Ammon's horn (tissue), 1 donor: ENCODE results near the gene UBQLN1.
"Not testable (repeated sequence)": the region's sequence is repeated elsewhere in the genome, so short reads cannot be mapped to it uniquely, and the experiment has no call there.

Experiments
- DNase-seq: peaks from one replicate; pipeline ENCODE4 v3.0.0-alpha.2; 2016; ENCODE audit warnings: low spot score

UBQLN1 gene

GRCh38 chr9:83707768-83708514, at the start of gene UBQLN1:
Gene UBQLN1 (minus strand): TSS chr9:83707958. CDS start chr9:83707679, 279 bp downstream.
- peak; percentile 92 for DNase-seq

GRCh38 chr9:83754383-83754977, 46.7 kb upstream of the UBQLN1 start:
- DNase-seq = no peak

GRCh38 chr9:83749706-83750105, 41.9 kb upstream of the UBQLN1 start:
- DNase-seq = no peak

- DNase-seq = no peak
Measured at GRCh38 chr9:83744206-83744605, 36.4 kb upstream of the UBQLN1 start.

GRCh38 chr9:83733739-83734138, 26.0 kb upstream of the UBQLN1 start:
- DNase-seq = no peak

- DNase-seq = not testable (repeated sequence)
Measured at GRCh38 chr9:83728591-83729368, 21.0 kb upstream of the UBQLN1 start.

- DNase-seq = no peak
Measured at GRCh38 chr9:83724436-83724835, 16.7 kb upstream of the UBQLN1 start.

- DNase-seq = no peak
Measured at GRCh38 chr9:83722726-83723495, 15.2 kb upstream of the UBQLN1 start.

- no peak for DNase-seq
Measured at GRCh38 chr9:83721509-83721908, 13.8 kb upstream of the UBQLN1 start.

- DNase-seq = no peak
Measured at GRCh38 chr9:83715794-83716193, 8.0 kb upstream of the UBQLN1 start.

GRCh38 chr9:83715221-83715620, 7.5 kb upstream of the UBQLN1 start:
- DNase-seq = no peak

- no peak for DNase-seq
Measured at GRCh38 chr9:83714329-83714728, 6.6 kb upstream of the UBQLN1 start.

- DNase-seq = peak; percentile 73
Measured at GRCh38 chr9:83708515-83709158, 879 bp upstream of the UBQLN1 start.

GRCh38 chr9:83707518-83707767, 315 bp downstream of the UBQLN1 start:
- DNase-seq = no peak

GRCh38 chr9:83706676-83707517, 861 bp downstream of the UBQLN1 start:
- DNase-seq = peak; percentile 33

GRCh38 chr9:83705219-83705651, 2.5 kb downstream of the UBQLN1 start:
- not testable (repeated sequence) for DNase-seq

- DNase-seq = no peak
Measured at GRCh38 chr9:83701769-83702168, 6.0 kb downstream of the UBQLN1 start.

GRCh38 chr9:83701286-83701685, 6.5 kb downstream of the UBQLN1 start:
- DNase-seq = no peak

GRCh38 chr9:83699615-83700014, 8.1 kb downstream of the UBQLN1 start:
- DNase-seq = no peak

- no peak for DNase-seq
Measured at GRCh38 chr9:83698976-83699585, 8.7 kb downstream of the UBQLN1 start.

GRCh38 chr9:83691492-83691891, 16.3 kb downstream of the UBQLN1 start:
- no peak for DNase-seq
